ELF-1 (cell line): ENCODE measurements around the gene CCNT1.
A peak's percentile ranks its signal among the peaks of the same experiment; 100 is the strongest.
"Not testable (repeated sequence)": the region's sequence is repeated elsewhere in the genome, so short reads cannot be mapped to it uniquely, and the experiment has no call there.

ENCODE experiments used
- DNase-seq: peaks from one replicate; pipeline ENCODE4 v3.0.0-alpha.2; 2016; ENCODE audit warnings: low read depth, low spot score

Gene CCNT1

DNA sequence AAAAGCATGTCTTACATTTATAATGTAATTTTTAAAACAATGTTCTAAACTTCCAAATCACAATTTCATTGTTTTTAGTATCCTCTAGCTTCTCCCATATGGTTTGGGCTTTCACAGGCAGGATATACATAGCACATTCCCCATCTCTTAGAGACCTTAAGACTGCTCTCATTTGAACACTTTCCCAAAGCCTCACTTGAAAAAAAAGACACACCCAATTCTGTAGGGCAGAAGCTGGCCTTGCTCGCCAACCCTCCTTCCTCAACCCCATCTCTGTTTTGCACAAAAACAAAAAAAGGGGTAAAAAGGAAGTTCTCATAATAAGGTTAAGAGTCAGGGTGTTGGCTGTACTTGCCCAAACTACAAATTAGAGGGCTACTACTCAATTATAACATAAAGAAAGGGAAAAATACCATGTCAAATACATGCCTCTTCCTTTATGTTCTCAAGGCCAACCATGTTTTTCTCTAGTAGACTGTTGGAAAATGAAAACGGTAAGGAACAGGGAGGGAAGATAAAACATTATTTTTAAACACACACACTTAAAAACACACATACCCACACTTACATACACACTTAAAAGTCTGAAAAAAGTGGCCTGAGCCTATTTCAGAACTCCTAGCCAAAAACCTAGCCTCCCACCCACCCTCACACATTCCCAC lies 24.6 kb downstream of the CCNT1 start:
- no peak for DNase-seq

DNA sequence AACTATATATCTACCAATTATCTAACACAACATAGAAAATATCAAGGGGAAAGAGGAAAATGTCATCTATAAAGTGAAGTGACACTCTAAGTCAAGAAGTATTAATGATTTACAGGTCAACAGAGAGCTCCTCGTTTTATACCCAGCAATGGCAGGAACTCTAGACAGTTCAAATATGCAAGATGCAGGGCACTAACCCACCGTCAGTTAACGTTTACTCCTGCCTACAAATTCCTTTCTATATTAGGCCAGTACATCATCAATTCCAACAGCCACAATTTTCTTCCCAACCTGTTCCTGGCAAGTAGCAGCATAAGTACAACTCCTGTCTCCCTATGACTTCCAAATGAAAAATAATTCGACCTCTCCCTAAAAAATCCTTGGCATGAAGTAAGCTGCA lies 25.5 kb downstream of the CCNT1 start:
- DNase-seq, result no peak

DNA sequence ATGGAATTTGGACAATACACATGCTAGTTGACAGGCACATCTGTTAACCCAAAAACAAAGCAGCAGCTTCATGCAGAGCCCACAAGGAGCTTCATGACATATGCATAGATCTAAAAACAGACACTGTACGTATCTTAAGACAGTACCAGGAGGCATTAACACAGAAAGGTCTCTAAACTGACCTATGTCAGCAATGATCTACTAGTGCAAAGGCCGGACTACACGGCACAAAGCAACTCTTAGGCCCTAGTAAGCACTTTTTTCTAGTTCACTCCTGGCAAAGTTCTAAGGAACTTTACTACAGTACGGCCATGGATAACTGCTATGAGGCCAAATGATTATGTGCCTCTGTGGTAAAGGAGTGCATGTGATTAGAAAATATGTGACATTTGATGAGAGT lies 26.1 kb downstream of the CCNT1 start:
- no peak for DNase-seq

DNA sequence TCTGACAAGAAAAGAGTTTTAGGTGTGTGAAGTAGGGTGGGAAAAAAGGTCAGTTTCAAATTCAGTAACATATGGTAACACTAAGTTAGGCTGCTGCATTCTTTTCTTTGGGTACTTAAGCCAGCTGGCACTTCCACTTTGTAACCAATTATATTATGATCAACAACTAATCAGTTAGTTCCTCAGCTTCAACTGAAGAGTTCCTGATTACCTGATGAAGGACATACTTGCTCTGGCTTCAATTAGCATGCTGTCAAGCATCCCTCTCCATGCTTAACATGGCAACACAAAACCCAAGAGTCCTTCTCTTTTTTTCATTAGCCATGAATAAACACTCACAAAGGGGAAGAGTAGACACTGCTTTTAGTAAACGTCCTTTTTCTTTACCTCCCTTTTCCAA lies 27.7 kb downstream of the CCNT1 start:
- no peak for DNase-seq

DNA sequence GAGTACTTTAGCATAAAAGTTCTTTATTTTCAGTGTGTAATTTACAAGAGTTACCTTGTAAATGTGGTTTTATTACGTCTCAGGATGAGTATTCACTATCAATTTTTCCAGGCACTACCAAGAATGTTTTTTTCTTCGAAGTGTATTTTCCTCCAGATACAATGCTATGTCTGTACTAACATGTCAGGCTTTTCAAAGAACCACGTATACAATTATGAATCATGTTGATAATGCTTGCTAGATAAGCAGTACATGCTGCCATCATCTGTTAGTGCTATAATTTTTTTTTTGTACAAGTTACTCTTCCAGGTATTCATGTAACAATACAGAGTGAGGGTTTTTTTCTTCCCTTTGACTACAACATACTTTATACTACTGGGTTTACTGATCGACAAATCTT lies 28.9 kb downstream of the CCNT1 start:
- no peak for DNase-seq

DNA sequence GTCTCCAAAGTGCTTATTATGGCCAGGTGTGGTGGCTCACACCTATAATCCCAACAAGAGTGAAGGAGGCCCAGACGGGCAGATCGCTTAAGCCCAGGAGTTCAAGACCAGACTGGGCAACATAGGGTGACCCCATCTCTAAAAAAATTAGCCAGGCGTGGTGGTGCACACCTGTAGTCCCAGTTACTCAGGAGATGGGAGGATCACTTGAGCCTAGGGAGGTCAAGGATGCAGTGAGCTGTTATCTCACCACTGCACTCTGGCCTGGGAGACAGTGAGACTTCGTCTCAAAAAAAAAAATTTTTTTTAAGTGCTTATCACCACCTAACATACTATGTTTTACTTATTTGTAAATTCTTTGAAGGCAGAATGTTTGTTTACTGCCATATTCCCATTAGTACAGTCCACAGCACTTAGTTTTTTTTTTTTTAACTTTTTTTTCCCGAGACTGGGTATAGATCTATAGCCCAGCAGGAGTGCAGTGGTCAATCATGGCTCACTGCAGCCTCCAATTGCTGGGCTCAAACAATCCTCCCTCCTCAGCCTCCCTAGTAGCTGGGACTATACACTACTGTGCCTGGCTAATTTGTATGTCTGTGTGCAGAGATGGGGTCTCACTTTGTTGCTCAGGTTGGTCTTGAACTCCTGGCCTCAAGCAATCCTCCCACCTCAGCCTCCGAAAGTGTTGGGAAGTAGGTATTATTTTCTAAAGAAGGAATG lies 29.7 kb downstream of the CCNT1 start:
- no peak for DNase-seq

DNA sequence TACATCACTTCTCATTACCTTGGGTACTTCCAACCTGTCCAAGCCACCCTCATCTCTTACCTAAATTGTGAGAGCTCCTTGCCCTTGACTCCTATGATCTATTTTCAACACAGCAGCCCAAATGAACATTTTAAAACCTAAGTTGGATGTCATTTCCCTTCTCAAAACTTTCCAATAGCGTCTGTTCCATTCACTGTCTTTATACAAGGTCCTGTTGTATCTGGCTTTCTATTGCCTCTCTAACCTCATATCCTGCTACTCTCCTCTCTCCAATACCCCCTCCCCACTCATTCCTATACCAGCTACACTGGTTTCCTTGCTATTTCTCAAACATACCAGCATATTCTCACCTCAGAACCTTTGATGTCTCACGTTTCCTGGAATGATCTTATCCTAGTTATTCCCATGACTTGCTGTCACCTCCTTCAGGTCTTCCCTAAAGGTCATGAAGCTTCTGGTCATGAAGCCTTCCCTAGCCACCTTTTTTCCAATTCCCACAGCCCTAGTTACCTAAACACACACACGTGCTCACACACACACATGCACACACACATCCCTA lies 30.4 kb downstream of the CCNT1 start:
- DNase-seq, result no peak

DNA sequence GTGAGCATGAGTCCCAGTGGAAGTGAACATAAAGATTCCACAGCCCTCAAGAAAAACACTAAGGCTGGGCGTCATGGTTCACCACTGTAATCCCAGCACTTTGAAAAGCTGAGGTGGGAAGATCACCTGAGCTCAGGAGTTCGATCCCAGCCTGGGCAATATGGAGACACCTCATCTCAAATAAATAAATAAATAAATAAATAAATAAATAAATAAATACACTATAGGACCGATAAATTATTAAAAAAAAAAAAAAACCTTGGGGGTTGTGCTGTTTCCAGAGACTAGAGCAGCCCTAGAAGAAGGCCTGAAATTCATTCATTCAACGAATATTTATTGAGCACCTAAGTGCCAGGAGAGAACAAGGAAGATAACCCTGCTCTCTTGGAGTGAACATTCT lies 33.0 kb downstream of the CCNT1 start:
- DNase-seq, result no peak

DNA sequence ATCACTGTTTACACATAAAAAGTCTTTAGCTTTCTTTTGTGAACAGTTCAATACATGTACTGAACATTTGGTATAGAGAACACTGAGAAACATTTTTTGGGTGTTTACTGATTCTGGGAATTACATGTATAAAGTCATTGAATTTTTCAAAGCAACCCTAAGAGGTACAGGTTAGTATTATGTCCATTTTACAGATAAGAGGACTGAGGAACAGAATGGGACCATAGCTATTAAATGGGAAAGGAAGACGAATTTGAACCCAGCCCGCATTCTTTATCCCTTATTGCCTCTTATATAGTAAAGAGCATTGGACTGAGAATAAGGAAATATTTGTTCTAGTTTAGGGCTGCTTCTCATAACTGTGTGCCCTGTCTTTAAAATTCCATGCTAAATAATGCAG lies 33.6 kb downstream of the CCNT1 start:
- no peak for DNase-seq

DNA sequence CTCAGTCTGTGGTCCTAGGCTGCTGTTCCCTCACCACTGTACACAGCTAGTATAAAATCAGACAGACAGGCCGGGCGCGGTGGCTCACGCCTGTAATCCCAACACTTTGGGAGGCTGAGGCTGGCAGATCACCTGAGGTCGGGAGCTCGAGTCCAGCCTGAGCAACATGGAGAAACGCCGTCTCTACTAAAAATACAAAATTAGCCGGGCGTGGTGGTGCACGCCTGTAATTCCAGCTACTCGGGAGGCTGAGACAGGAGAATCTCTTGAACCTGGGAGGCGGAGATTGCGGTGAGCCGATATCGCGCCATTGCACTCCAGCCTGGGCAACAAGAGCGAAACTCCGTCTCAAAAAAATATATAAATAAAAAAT lies 34.0 kb downstream of the CCNT1 start:
- DNase-seq, result not testable (repeated sequence)

DNA sequence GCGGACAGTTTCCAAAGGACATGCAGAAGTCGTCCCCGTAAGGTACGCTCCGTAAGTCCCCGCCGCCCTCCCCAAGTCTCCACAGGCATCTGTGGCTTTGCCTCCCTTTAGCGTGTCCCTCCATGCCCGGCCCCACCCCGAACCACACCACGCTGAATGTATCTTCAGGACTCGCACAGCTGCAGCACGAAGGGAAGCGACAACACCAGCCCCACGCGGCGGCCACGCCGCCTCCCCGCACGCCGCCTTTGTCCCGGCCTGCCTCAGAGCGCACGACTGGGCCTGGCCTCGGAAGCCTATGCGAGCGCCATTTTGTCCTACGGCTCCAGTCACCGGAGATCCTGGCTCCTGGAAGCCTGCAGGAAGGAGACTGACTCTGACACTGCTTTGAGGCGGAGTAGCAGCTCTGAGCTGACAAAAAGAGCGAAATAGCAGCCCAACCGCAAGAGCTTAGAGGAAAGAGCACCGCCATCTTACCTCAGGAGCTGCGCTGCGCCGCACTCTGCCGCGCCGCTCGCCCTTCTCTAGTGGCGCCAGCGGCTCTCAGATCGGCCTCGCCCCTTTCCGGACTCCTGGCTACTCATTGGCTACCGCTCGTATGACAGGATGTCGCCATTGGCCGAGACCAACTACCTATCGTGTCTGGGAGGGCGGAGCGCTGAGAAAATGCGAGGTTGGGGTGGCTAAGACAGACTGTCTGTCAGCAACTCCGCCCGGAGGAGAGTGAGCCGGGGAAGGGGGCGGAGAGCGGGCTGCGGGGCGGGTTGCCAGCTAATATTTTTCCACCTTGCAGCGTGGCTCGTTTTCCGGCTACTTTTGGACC lies 34.6 kb downstream of the CCNT1 start, which contains the start of gene KANSL2:
TSS of gene KANSL2 (minus strand) at position 529 of the 823 bp plus-strand sequence. CDS start 606 bp downstream, outside the sequence.
- peak; percentile 98 for DNase-seq

DNA sequence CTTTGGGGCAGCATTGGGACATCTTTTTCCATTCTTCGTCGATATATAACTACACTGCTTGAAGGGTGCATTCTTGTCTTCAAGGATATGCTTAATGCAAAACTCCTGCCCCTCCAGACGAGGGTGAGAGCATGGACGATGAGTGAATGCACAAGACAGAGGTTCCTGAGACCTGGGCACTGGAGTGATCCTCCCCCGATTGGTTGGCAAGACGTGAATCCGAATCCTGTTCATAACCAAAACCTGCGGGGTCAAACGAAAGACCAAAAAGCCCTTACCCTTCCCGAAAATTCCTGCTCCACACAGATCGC lies 35.2 kb downstream of the CCNT1 start:
- DNase-seq, result no peak

DNA sequence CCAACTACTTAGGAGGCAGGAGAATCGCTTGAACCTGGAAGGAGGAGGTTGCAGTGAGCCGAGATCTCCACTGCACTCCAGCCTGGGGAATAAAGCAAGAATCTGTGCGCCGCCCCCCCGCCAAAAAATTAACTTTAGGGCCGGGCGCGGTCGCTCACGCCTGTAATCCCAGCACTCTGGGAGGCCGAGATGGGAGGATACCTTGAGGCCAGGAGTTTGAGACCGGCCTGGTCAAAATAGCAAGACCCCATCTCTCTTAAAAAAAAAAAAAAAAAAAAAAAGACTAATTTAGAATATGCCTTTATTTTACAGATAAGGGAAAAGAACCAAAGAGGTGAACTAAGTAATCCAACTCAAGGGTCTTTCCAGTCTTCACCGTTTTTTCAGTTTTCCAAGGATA lies 35.6 kb downstream of the CCNT1 start:
- peak; percentile 18 for DNase-seq

DNA sequence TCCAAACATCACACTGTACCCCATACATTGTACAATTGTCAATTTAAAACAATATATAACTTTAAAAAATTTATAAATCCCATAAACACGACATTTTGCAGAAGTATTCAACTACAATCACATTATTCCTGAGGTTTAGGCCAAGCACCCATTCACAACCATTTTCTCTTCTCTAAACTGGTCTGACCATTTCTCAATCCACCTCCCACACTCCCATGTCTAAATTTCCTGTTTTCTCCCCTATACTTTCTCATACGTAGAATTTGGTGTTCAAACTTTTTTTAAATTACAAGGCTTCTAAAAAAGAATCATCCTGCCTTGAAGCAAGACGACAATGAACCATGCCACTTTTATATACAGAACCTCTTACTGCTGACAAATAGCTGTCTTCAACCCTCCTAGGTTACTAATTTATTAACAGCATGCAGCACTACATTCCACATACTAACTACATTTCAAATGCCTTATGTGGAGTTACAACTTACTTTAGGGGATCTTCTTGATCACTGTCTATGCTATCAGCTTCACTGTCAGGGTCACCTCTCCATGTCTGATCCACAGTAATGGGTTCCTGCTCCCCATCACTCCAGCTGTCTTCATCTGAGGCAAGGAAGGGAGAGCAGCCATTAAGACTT lies 37.8 kb downstream of the CCNT1 start:
- DNase-seq, result no peak

DNA sequence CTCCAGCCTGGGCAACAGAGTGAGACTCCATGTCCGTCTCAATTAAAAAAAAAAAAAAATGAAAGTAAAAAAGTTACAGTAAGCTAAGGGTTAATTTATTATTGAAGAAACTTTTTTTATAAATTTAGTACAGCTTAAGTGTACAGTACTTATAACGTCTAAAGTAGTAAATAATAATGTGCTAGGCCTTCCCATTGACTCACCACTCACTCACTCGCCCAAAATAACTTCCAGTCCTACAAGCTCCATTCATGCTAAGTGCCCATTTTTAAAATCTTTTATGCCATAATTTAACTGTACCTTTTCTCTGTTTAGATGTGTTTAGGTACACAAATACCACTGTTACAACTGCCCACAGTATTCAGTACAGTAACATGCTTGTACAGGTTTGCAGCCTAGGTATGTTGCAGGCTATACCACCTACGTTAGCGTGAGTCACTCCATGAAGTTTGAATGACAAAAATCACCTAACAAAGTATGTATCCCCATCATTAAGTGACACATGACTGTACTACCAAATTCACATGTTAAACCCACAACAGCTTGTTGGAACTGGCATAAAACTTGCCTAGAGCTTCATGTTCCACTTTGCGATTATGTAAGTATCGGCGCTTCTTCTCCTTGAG lies 45.2 kb downstream of the CCNT1 start:
- no peak for DNase-seq

DNA sequence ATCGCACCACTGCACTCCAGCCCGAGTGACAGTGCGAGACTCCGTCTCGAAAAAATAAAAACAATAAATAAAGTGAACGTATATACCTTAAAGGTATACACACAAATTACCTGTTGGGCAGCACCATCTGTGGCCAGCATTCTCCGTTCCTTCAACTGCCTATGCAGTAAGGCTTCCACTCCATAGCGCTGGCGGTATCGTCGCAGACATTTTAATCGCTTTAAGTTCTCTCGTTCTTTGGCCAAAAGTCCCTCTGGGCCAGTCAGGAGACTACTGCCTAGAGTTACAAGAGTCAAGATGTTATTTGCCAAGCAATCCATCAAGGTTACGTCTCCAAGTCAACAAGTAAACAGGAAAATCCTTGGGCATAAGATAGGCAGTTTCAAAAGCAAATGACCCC lies 47.5 kb downstream of the CCNT1 start:
- DNase-seq, result no peak

DNA sequence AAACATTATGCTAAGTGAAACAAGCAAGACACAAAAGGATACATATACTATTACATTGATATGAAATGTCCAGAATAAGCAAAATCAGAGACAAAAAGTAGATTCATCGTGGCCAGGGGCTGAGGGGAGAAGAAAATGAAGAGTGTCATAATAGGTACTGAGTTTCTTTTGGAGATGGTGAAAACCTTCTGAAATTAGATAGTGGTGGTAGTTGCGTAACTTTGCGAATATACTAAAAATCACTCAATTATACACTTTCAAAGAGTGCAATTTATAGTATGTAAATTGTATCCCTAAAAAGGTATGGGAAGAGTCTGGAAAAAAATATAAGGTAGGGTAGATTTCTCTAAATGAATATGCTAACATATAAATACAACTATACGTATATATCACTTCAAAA lies 56.6 kb downstream of the CCNT1 start:
- DNase-seq, result no peak

DNA sequence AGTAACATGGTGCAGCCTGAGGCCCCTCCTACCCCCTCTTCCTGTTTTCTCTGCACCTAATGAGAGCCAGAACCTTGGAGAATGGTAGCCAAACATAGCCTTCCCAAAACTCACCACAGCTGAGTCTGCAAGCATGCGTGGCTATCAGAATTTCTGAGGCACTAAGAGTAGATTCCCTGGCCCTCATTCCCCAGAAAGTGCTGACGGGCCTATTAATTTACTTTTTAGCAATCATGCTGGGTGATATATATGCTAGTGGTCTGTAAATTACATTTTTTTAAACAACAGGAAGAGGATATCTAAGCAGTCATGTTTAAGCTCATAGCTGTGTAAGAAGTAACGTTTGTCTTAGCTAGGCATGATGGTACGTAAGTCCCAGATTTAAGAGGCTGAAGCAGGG lies 64.8 kb downstream of the CCNT1 start:
- no peak for DNase-seq

DNA sequence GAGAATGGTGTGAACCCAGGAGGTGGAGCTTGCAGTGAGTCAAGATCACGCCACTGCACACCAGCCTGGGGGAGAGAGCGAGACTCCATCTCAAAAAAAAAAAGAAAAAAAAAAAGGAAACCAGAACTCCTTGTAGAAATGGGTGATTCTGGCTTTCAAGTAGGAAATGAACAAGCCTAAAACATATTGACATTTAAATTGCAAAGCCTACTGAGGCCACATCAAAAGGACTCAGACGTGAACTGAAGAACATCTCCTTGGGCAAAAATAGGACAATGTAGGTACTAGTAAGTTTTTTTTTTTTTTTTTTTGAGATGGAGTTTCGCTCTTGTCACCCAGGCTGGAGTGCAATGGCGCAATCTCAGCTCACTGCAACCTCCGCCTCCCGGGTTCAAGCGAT lies 71.2 kb downstream of the CCNT1 start:
- DNase-seq, result not testable (repeated sequence)

DNA sequence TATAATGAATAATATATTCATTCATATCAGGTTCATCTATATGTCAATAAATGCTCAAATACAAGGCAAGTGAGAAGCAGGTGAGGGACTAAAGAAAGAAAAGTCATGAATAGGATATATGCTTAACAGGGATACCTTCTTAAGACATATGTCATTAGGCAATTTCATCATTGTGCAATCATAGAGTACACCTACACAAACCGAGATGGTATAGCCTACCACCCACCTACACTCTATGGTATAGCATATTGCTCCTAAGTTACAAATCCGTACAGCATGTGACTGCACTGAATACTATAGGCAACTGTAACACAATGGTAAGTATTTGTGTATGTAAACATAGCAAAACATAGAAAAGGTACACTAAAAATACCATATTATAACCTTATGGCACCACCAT lies 73.5 kb downstream of the CCNT1 start:
- no peak for DNase-seq

DNA sequence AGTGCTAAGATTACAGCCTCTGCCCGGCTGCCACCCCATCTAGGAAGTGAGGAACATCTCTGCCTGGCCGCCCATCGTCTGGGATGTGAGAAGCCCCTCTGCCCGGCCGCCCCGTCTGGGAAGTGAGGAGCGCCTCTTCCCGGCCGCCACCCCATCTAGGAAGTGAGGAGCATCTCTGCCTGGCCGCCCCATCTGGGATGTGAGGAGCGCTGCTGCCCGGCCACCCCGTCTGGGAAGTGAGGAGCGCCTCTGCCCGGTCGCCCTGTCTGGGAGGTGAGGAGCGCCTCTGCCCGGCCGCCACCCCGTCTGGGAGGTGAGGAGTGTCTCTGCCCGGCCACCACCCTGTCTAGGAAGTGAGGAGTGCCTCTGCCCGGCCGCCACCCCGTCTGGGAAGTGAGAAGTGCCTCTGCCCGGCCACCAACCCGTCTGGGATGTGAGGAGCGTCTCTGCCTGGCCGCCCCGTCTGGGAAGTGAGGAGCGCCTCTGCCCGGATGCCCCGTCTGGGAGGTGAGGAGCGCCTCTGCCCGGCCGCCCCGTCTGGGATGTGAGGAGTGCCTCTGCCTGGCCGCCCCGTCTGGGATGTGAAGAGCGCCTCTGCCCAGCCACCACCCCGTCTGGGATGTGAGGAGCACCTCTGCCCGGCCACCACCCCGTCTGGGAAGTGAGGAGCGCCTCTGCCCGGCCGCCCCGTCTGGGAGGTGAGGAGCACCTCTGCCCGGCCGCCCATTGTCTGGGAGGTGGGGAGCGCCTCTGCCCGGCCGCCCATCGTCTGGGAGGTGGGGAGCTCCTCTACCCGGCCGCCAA lies 74.6 kb downstream of the CCNT1 start:
- DNase-seq, result not testable (repeated sequence)
